IPS-NIHi7 (cell line): ENCODE results near the gene LILRA5.
"Not testable (repeated sequence)": the region's sequence is repeated elsewhere in the genome, so short reads cannot be mapped to it uniquely, and the experiment has no call there.

ENCODE experiments used
- DNase-seq: peaks from one replicate; pipeline ENCODE4 v3.0.0; 2012; ENCODE audit warnings: mixed read lengths; ENCODE audit errors: extremely low spot score

LILRA5 gene

GRCh38 chr19:54333586-54334298 is 20.8 kb upstream of the LILRA5 start:
- DNase-seq: no peak

GRCh38 chr19:54332149-54332548 is 19.2 kb upstream of the LILRA5 start:
- no peak for DNase-seq

DNA sequence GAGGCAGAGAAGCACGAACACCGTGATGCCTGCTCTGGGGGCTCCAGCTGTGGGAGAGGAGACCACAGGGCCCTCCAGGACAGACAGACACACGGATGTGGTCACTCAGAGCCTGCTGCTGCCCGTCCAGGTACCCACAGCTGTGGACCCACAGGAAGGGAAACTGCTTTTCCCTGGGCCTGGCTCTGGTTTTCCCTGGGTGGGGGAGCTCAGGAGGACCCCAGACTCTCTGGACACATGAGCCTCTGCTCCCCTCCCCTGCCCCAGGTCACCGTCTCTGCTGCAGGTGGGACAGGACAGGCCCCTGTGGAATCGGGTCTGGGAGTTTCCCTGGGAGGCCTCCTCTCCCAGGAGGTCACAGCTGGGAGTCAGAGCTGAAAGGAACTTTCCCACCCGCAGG is 18.7 kb upstream of the LILRA5 start:
- DNase-seq: no peak

- DNase-seq: no peak
These were observed 16.7 kb upstream of the LILRA5 start for GRCh38 chr19:54329476-54330165.

DNA sequence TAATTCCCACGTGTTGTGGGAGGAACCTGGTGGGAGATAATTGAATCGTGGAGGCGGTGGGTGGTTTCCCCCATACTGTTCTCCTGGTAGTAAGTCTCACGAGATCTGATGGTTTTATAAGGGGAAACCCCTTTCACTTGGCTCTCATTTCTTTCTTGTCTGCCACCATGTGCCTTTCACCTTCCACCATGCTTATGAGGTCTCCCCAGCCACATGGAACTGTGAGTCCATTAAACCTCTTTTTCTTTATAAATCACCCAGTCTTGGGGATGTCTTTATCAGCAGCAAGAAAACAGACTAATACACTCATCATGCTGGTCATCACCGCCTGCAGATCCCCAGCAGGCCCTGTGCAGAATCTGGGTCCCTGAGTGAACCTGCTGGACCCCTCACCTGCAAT is 15.8 kb upstream of the LILRA5 start:
- DNase-seq: not testable (repeated sequence)

DNA sequence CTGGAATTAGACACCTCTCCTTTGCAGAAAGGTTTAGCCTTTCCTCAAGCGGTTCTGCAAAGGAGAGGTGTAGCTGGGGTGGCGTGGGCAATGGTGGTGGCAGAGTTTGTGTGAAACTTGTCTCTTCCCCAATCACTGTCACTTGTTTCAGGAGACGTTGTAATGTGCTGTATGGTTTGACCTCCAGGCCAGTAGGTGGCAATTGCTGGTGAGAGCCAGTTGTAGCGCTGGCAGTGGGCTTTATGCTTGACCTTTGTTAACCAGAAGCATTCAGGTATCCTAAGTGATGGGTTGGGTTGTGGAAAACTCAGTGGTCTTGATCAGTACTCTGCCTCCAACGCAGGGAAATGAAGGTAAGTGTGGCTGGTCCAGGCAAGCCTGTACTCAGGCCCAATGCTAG is 12.7 kb upstream of the LILRA5 start:
- DNase-seq: no peak

GRCh38 chr19:54325194-54325621 is 12.2 kb upstream of the LILRA5 start:
- peak; percentile 63 for DNase-seq

GRCh38 chr19:54324071-54324470 is 11.1 kb upstream of the LILRA5 start:
- DNase-seq: no peak

- DNase-seq: not testable (repeated sequence)
These were observed 10.0 kb upstream of the LILRA5 start for GRCh38 chr19:54322934-54323333.

- DNase-seq: not testable (repeated sequence)
These were observed 9.3 kb upstream of the LILRA5 start for GRCh38 chr19:54322295-54322694.

DNA sequence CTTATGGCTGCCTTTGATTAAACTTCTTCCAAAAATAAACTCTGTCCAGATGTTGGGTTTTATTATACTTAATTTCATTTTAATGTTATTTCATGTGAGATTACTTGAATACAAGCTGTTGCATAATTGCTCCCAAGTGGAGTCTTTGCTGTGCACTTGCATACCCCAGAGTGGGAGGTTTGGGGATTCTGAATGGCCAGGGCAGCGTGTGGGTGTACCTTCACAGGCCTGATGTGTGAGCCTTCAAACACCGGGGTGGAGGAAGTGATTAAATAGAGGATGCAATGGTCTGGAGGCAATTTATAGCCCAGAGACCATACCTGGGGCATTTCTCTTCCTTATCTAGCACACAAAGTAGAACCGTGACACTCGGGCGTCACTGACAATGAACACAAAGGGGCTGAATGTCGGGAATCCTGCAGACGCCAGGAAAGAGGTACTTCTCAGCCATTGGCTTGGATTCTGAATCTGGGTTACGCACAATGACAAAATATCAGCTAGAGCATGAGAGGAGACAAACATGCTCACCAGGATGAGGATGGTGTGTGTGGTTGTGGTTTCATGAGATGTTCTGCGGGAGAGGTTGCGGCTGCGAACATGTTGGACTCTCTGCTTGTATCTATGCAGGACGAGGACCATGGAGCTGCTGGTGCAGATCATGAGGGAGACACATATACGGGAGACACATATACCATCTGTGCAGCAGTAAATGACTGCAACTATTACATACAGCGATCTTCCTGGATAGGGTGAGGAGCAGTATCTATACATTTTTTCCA is 7.1 kb upstream of the LILRA5 start:
- DNase-seq: no peak

DNA sequence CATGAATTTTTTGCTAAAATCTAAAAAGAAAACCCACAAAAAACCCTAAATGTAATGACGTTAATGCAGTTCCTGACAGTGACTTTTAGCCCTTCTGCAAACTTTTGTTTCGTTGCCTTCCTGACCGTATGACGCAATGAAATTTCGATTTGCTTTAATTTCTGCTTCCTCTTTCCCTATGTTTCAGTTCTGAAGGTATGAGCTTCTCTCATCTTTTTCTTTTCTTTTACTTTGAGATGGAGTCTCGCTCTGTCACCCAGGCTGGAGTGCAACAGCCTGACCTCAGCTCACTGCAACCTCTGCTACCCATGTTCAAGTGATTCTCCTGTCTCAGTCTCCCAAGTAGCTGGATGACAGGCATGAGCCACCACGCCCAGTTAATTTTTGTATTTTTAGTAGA is 6.1 kb upstream of the LILRA5 start:
- no peak for DNase-seq

- no peak for DNase-seq
These were observed 4.9 kb upstream of the LILRA5 start for GRCh38 chr19:54317965-54318240.

DNA sequence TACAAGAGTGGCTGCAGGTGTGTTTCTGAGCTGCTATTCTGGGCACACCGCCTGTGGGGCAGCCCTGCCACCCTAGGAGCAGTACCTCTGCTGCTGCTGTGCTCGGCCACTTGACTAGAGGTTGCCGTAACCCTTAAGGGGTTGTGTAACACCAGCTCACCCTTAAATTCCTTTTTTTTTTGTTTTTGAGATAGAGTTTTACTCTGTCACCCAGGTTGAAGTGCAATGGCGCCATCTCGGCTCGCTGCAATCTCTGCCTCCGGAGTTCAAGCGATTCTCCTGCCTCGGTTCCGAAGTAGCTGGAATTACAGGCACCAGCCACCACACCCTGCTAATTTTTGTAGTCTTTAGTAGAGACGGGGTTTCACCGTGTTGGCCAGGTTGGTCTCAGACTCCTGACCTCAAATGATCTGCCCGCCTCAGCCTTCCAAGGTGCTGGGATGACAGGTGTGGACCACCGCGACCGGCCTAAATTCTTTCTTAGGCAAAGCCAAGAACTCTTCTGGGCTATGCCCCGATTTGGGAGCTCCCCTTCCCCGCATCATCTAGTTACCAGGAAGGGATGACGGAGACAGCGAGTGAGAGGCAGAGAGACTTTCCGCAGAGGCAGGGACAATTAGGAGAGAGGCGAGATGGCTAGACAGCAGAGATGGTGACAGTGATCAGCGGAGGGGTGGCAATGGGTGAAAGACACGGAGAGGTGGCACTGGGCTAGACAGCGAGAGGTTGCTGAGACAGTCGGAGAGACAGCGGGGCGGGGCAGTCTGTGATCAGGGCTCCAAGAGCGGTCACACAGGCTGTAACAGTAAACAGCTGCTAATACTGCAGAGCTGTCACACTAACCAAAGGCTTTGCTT is 4.4 kb upstream of the LILRA5 start:
- no peak for DNase-seq

- peak; percentile 65 for DNase-seq
These were observed 3.8 kb upstream of the LILRA5 start for GRCh38 chr19:54316746-54317107.

DNA sequence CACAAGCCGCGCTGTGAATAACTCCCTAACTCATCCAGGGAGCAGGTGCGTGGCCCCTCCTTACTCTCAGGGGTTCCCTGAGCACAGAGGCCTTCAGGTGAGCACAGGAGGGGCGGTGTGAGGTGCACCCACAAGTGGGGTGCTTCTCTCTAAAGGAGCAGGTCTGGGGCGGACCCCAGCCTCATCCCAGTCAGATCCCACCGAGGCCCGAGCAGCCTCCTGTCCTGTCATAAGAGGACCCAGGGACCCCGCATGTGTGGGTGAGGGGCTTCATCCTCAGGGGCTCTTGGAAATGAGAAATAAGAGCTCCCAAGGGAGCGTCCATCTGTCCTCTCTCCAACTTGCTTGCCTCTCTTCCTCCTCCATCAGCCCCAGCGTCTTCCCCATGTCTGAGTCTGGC is 3.0 kb upstream of the LILRA5 start:
- DNase-seq: no peak

- DNase-seq: no peak
These were observed 955 bp downstream of the LILRA5 start for GRCh38 chr19:54312011-54312410.

DNA sequence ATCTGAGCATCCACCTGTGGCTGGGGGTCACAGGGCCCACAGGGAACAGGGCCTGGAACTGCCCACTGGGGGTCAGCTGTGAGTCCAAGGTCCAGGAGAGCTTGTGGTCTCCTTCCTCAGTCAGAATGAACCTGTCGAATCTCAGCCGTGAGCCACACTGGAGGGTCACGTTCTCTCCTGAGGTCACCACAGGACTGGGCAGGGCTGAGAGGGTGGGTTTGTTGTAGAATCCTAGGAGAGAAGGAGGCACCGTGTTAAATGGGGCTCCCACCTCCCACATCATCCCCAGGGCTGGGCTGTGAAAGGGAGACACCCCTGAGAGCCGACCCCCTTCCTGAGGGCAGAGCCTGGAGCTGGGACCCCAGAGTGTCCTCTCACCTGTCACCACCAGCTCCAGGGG is 1.5 kb downstream of the LILRA5 start:
- DNase-seq: no peak

DNA sequence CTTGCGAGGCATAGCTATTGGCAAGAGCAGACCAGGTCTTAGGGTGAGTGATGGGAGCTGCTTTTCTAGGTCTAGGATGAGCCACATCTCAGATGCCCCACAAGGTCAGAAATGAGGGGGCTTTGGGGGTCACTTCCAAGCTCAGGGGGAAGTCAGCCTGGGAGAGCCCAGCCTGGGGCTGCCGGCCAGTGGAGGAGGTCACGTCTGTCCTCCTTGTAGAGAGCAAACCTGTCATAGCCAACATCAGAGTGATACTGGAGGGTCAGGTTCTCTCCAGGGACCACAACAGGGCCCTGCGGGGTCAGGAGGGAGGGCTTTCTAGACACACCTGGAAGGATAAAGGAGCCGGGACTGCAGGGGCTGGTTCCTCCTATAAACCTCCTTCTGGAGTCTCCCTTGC is 2.4 kb downstream of the LILRA5 start:
- no peak for DNase-seq

DNA sequence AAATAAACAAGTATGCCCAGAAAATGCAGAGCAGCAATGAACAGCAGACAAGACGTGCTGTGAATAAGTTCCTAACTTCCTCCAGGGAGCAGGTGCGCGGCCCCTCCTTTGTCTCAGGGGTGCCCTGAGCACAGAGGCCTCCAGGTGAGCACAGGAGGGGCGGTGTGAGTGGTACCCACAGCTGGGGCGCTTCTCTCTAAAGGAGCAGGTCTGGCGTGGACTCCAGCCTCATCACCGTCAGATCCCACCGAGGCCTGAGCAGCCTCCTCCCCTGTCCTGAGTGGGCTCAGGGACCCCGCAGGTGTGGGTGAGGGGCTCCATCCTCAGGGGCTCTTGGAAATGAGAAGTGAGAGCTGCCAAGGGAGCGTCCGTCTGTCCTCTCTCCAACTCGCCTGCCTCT is 3.2 kb downstream of the LILRA5 start:
- DNase-seq: no peak

GRCh38 chr19:54307389-54308020 is 5.5 kb downstream of the LILRA5 start:
- no peak for DNase-seq

- DNase-seq: no peak
These were observed 7.8 kb downstream of the LILRA5 start for GRCh38 chr19:54305141-54305540.
